Activated CD4-positive, CD25-positive, alpha-beta regulatory T cell treated with anti-CD3 and anti-CD28 coated beads, Interleukin-2, amount 50 U/mL, for 24 hours (primary cell): ENCODE data around the gene NKX1-2.
A peak's percentile ranks its signal among the peaks of the same experiment; 100 is the strongest.
"Not testable (repeated sequence)": the region's sequence is repeated elsewhere in the genome, so short reads cannot be mapped to it uniquely, and the experiment has no call there.

Experiments used
- ATAC-seq, 2 donors: fragments of 150-1000 bp; cut with Tn5 transposase; one replicate each; pipeline ENCODE4 v1.10.0; 2021; ENCODE audit warnings: mild to moderate bottlenecking in 1 of 2, moderate library complexity in 1 of 2

The NKX1-2 gene

DNA sequence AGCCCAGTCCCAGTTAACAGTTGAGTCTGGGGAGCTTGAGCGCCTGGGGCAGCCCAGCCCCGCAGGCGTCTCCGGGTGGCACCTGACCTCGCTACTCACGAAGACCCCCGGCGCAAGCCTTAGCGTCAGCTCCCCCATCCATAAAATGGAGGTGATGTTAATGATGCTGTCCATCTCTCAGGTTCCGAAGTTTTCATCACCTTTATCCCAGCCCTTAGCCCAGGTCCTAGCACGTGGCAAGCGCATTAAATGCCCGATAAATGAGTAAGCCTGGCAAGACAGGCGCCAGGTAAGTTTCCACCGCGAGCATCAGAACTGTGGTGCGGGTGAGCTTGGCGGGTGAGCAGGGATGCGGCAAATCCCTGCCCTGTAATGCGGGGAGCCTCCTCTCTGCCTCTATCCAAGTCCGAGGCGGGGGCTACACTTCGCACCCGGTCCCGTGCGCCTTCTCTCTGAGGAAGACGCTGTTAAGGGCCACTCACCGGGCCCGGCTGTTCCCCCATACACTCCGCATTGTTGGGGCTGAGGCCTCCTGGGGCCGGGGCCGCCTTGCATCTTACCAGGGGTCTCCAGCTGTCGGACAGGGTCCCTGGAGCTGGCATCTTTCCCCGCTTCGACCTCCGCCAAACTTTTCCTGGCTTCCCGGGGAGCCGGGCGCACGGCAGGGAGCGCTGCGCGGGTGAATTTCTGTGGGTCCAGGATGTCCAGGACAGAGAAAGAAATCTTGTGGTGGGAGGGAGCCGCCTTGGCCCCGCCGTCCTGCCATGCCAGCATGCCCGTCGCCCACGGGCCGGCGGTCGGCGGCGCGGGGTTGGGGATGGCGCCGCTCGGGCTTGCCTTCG, 444 bp downstream of the NKX1-2 start:
- no peak for ATAC-seq

DNA sequence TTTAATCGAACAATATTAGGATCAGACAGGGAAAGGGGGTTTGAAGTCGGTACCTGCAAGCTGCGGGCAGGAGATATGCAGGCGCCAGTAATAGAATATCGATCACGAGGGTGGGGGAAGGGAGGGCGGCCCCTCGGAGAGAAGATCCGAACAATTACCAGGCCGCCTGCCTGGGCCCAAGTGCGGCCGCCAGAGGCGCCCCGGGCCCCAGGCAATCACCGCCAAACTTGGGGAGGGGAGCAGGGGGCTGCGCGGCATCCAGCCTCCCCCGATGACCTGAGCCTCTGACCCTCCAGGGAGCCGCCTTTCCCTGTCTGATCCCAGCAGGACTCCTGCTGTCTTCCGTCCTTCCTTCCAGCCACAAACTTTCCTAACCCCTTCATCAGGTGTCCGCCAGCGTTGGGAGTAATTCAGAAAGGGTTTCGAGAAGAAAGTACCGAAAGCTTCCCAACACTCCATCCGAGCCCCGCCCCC, 1.1 kb downstream of the NKX1-2 start:
- ATAC-seq: no peak

GRCh38 chr10:124447751-124448466, 1.9 kb downstream of the NKX1-2 start:
- no peak for ATAC-seq

- ATAC-seq: no peak
Measured at GRCh38 chr10:124446830-124447750, 2.7 kb downstream of the NKX1-2 start.

DNA sequence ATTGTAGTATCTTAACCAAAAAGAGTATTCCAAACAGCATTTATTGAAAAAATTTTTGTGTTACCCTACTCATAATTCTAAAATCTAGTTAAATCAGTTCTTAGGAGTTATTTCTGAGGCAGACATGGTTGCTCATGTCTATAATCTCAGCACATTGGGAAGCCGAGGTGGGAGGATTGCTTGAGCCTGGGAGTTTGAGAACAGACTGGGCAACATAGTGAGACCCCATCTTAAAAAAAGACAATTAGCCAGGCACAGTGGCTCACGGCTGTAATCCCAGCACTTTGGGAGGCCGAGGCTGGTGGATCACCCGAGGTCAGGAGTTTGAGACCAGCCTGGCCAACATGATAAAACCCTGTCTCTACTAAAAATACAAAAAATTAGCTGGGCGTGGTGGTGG, 8.1 kb downstream of the NKX1-2 start:
- not testable (repeated sequence) for ATAC-seq

DNA sequence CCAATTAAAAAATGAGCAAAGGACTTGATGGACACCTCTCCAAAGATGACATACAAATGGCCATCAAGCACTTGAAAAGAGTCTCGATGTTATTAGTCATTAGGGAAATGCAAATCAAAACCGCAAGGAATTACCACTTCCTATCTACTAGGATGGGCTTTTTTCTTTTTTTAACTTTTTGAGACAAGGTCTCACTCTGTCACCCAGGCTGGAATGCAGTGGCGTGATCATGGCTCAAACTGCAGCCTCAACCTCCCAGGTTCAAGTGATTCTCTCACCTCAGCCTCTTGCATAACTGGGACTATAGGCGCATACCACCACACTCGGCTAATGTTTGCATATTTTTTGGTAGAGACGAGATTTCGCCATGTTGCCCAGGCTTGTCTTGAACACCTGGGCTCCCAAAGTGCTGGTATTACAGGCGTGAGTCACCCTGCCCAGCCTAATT, 13.6 kb downstream of the NKX1-2 start:
- no peak for ATAC-seq

DNA sequence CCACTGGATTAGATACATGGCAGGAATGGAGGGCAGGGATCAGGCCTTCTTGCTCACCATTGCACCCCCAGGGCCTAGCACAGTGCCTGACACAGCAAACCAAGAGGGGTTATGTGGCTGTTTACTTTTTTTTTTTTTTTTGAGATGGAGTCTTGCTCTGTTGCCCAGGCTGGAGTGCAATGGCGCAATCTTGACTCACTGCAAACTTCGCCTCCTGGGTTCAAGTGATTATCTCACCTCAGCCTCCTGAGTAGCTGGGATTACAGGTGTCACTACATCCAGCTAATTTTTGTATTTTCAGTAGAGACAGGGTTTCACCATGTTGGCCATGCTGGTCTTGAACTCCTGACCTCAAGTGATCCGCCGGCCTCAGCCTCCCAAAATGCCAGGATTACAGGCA, 14.2 kb downstream of the NKX1-2 start:
- ATAC-seq: not testable (repeated sequence)

GRCh38 chr10:124433461-124433860, 16.4 kb downstream of the NKX1-2 start:
- no peak for ATAC-seq

- ATAC-seq: no peak
Measured at GRCh38 chr10:124430077-124430476, 19.8 kb downstream of the NKX1-2 start.

GRCh38 chr10:124429576-124429975, 20.3 kb downstream of the NKX1-2 start:
- no peak for ATAC-seq

- no peak for ATAC-seq
Measured at GRCh38 chr10:124428207-124428777, 21.5 kb downstream of the NKX1-2 start.

DNA sequence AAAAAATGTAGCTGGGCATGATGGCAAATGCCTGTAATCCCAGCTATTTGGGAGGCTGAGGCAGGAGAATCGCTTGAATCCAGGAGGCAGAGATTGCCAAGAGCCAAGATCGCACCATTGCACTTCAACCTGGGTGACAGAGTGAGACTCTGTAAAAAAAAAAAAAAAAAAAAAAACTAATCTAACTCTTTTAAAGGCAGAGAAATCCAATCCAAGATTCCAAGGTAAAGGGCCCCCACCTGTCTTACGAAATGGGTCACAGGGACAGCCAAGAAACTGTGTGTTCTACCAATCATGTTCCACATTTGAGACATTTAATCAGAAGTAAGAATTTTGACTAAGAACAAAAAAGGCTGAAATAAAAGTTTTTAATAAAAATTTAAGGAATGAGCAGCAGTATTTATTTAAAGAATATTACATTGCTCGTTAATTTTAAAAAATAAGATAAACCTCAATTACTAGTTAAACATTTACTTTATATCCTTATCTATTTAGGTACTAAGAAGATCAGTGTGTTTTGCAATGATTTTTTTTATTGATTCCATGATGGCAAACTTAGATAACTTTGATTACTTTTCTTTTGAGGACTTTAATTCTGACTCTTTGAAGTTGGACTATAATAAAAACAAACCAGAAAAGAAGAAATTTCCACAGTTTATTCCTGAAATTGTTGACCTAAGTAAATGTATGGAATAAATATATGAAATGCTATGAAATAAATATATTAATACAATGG, 24.4 kb downstream of the NKX1-2 start:
- ATAC-seq: no peak

GRCh38 chr10:124423813-124424212, 26.0 kb downstream of the NKX1-2 start:
- no peak for ATAC-seq

DNA sequence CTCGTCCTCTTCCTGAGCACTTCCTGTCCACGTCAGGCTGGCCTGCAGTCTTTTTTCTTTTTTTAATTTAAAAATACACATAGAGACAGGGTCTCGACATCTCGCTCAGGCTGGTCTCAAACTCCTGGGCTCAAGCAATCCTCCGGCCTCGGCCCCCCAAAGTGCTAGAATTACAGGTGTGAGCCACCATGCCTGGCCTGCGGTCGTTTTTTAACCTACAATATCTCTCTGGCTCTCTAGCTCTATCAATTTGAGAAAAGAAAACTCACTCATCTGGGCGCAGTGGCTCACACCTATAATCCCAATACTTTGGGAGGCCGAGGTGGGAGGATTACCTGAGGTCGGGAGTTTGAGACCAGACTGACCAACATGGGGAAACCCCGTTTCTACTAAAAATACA, 27.1 kb downstream of the NKX1-2 start:
- no peak for ATAC-seq

GRCh38 chr10:124420254-124420653, 29.6 kb downstream of the NKX1-2 start:
- no peak for ATAC-seq

- no peak for ATAC-seq
Measured at GRCh38 chr10:124419635-124420034, 30.2 kb downstream of the NKX1-2 start.

DNA sequence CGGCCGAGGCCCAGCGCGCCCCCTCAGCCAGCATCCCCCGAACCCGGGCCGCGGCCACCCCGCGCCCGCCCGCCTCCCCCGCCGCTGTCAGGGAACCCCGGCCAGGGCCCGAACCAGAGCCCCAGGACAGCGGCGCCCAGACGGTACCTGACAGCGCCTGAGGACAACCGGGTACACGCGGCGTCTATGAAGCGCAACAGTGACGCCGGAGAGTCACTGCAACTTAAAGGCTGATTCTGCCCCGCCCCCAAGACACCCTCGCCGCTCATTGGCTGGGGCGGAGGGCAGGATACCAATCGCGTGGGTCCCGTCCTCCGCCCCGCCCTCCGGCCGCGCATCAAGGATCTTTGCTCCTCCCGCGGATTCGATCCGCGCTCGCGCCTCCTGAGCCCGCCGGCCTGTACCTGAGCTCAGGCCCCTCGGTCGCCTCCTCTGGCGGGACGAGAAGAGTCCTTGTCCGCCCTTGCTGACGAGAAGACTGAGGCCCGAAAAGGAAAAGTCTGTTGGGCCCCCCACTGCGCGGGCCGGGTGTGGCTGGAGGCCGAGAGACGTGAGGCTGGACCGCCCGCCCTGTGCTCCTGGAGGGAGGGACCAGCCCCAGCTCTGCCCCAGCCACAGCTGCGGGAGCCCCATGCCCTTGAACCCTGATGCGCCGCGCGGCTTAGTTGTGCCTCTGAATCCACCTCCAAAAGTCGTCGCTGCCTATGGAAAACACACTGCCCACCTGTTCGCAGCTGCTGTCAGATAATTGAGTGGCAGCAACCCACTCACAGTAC, 30.9 kb downstream of the NKX1-2 start, which contains the start of gene OAT:
TSS of gene OAT (minus strand) at position 198 of the 776 bp plus-strand sequence. CDS start 6,752 bp downstream, outside the sequence.
- peak; percentile 97 for ATAC-seq

DNA sequence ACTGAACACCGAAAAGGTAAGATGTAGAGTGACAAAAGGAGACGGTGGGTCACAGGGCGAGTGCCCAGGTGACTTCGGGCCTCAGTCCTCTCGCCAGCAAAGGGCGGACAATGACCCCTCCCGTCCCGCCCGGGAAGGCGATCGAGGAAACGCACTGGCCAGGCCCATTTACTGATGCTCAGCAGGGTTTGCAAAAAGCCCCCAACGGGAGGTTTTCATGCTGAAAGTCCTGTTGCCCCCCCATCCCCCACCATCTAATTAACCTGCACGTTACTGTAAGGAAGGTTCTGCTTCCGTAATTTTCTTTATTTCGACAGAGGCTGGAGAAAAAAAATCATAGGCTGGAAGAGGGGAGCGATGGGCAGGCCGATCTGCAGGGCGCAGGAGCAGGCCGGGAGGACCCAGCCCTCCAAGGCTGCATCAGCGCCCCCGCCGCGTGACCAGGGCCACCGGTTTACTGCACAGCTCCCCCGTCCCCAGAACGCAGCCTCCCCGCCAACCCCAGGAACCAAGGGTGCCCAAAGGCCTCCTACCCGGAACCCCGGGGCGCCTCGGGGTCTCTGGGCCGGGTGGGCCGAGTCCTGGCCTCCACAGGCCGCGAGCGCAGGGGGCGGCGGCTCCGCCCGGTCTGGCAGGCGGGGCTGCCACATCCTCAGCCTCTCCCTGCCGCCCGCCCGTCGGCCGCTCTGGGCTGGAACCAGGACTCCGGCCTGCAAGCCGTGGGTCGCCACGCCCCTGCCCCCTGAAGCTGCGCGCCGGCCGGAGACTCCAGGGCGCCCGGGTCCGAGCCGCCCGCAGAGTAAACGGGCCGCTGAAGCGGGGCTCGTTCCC, 31.7 kb downstream of the NKX1-2 start:
- ATAC-seq: peak; percentile 24 to 42

DNA sequence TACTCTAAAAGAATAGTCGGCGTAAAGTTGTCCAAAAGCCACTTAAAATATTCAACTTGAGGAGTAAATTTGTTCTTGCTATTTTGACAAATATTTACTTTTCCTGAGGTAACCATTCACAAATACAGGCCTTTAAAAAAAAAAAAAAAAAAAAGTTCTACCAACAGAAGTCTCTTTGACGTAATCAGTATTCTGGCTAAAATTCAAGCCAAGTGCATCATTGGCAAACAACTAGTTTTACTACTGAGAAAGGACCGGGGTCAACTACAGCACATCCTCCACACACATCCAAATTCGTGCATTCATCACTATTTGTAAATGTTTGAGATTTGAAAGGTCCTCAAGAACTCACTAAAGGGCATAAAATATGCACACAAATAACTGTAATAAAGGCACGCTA, 33.1 kb downstream of the NKX1-2 start:
- ATAC-seq: no peak

DNA sequence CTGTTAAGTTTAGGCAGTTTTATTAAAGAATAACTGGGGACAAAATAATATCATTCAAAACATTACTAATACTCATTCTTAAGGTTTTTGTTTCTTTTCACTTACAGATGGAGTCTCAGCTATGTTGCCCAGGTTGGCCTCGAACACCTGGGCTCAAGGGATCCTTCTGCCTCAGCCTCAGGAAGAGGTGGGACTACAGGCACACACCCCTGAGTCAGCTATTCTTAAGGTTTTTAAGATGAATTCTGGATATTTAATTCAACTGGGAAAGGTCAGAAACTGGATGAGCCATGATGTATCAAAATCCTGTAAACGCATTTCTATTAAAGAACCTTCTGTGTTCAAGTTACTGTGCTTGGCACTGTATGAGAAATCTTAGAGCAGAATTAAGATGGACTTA, 34.6 kb downstream of the NKX1-2 start:
- no peak for ATAC-seq
